B cell (primary cell): Measurements from ENCODE around the gene TIAM1. TPM values are rescaled to one million over a fixed set of nuclear protein-coding genes. Genes with fewer than 3 reads are reported as not detected.

ENCODE experiments used
- ATAC-seq: fragments of 200-7000 bp; cut with Tn5 transposase; one replicate; pipeline ENCODE4 v1.10.0; 2021; ENCODE audit warnings: low read depth, mild to moderate bottlenecking, moderate number of reproducible peaks, moderate library complexity
- CTCF ChIA-PET: fragments of 350-600 bp; sonication (Branson Sonifier 250); formaldehyde crosslinking; loops from one replicate; lab custom pipeline; 2021; ENCODE audit warnings: antibody characterized with exemption, inconsistent platforms; lab: Charles Lee
- POLR2A ChIA-PET: fragments of 350-600 bp; sonication (Branson Sonifier 250); formaldehyde crosslinking; loops from one replicate; lab custom pipeline; 2021; ENCODE audit warnings: antibody characterized with exemption; lab: Charles Lee
- DNase-seq: peaks from one replicate; pipeline ENCODE4 v3.0.0; 2013
- H2AFZ ChIP-seq: 2 replicates; pipeline ENCODE4 v1.6.1; 2012; ENCODE audit warnings: mild to moderate bottlenecking, low read depth, low read length; ENCODE audit not compliant: insufficient read depth, poor library complexity, severe bottlenecking
- H3K27ac ChIP-seq, 2 donors: 1 replicate in 1 of 2; 2 replicates in 1 of 2; pipeline ENCODE4 v1.5.1; 2012 to 2013; ENCODE audit warnings: low read length in 2 of 2, mild to moderate bottlenecking in 2 of 2, moderate library complexity in 1 of 2
- H3K27me3 ChIP-seq, 4 experiments: fragments of 200-600 bp in 1 of 4; sonication (generic) in 1 of 4; replicated peaks in 1 of 4; 1 replicate in 2 of 4; 2 replicates in 2 of 4; pipeline versions ENCODE4 v1.6.1 to v1.7.0; 2013 to 2016; ENCODE audit warnings: low read length in 3 of 4, mild to moderate bottlenecking in 2 of 4, mixed read lengths in 1 of 4, moderate library complexity in 1 of 4; ENCODE audit not compliant: insufficient read depth in 4 of 4, control insufficient read depth in 3 of 4; ENCODE audit errors: control extremely low read depth in 1 of 4
- H3K36me3 ChIP-seq, 2 experiments: replicated peaks in 1 of 2; 1 replicate in 1 of 2; 2 replicates in 1 of 2; pipeline versions ENCODE4 v1.6.1 to v1.7.1; 2013; ENCODE audit warnings: low read length in 1 of 2; ENCODE audit not compliant: insufficient read depth in 2 of 2, control insufficient read depth in 1 of 2; ENCODE audit errors: control extremely low read depth in 1 of 2, extremely low read depth in 1 of 2
- H3K4me1 ChIP-seq, 2 donors: fragments of 200-600 bp in 1 of 2; sonication (generic) in 1 of 2; 1 replicate in 1 of 2; 2 replicates in 1 of 2; pipeline versions ENCODE4 v1.5.1 to v1.6.1; 2013 to 2017; ENCODE audit warnings: low read length in 2 of 2; ENCODE audit not compliant: control insufficient read depth in 2 of 2, insufficient read depth in 2 of 2
- H3K4me2 ChIP-seq: replicated peaks from 2 replicates; pipeline ENCODE3; 2012; ENCODE audit warnings: mild to moderate bottlenecking, low read depth, low read length; ENCODE audit not compliant: poor library complexity, severe bottlenecking
- H3K4me3 ChIP-seq, 5 experiments: fragments of 200-600 bp in 1 of 5; sonication (generic) in 1 of 5; 1 replicate in 3 of 5; 2 replicates in 2 of 5; pipeline versions ENCODE4 v1.5.1 to v1.7.0; 2011 to 2016; ENCODE audit warnings: low read length in 4 of 5, mild to moderate bottlenecking in 4 of 5, low read depth in 2 of 5, control low read depth in 1 of 5, moderate library complexity in 1 of 5; ENCODE audit not compliant: insufficient read depth in 1 of 5; ENCODE audit errors: control extremely low read depth in 1 of 5, extremely low read depth in 1 of 5
- H3K79me2 ChIP-seq: fragments of 200-600 bp; sonication (generic); one replicate; pipeline ENCODE4 v1.6.0; 2016; ENCODE audit warnings: low read length; ENCODE audit not compliant: control insufficient read depth, insufficient read depth
- H3K9ac ChIP-seq: fragments of 200-600 bp; sonication (generic); 2 replicates; pipeline ENCODE4 v1.6.1; 2017; ENCODE audit warnings: mild to moderate bottlenecking, low read length, moderate library complexity
- H3K9me3 ChIP-seq, 3 donors: one replicate each; pipeline versions ENCODE4 v1.6.1 to v1.7.1; 2013; ENCODE audit warnings: low read length in 2 of 3; ENCODE audit not compliant: control insufficient read depth in 2 of 3, insufficient read depth in 1 of 3; ENCODE audit errors: control extremely low read depth in 1 of 3
- H4K20me1 ChIP-seq: 2 replicates; pipeline ENCODE4 v1.6.0; 2012; ENCODE audit warnings: mild to moderate bottlenecking, low read length; ENCODE audit not compliant: insufficient read depth, control insufficient read depth, poor library complexity, severe bottlenecking
- H3K27ac Mint-ChIP-seq: one replicate; pipeline ENCODE4 v1.8.0; 2021; ENCODE audit warnings: mixed read lengths
- H3K27me3 Mint-ChIP-seq: one replicate; pipeline ENCODE4 v1.8.0; 2021; ENCODE audit warnings: mixed read lengths
- H3K4me1 Mint-ChIP-seq: one replicate; pipeline ENCODE4 v1.8.0; 2021; ENCODE audit warnings: mixed read lengths
- H3K4me3 Mint-ChIP-seq: one replicate; pipeline ENCODE4 v1.8.0; 2021; ENCODE audit warnings: mixed read lengths
- H3K9me3 Mint-ChIP-seq: one replicate; pipeline ENCODE4 v1.8.0; 2022; ENCODE audit warnings: mixed read lengths; ENCODE audit not compliant: insufficient read depth
- CTCF ChIP-seq: fragments of 200-600 bp; IDR thresholded peaks from one replicate; pipeline ENCODE4 v1.8.0; 2022; ENCODE audit warnings: antibody characterized with exemption, mild to moderate bottlenecking
- EZH2 ChIP-seq: IDR thresholded peaks from 2 replicates; pipeline ENCODE4 v1.6.1; 2012; ENCODE audit warnings: borderline replicate concordance, low read depth, mild to moderate bottlenecking, moderate library complexity, low read length; ENCODE audit not compliant: insufficient read depth, poor library complexity, severe bottlenecking
- WGBS: methylation state at CpG from one replicate; pipeline ENCODE4 v1.1.5; 2013; ENCODE audit warnings: missing lambda C conversion rate; ENCODE audit not compliant: insufficient coverage; 5-methylcytosine and 5-hydroxymethylcytosine counted together
- intact Hi-C: fragments of 100-400 bp; cut with micrococcal nuclease; formaldehyde crosslinking; loops from one replicate; pipeline ENCODE4 v1.10.0; 2022
- polyA plus RNA-seq: library from polyadenylated mRNA; depleted of rRNA; stranded (reverse); fragments of >200 nt; gene quantifications from 2 replicates; pipeline ENCODE4 v1.2.3, GENCODE V29; 2012
- total RNA-seq, 2 donors: library from RNA; stranded (reverse); fragments of 120-200 nt in 1 of 2; gene quantifications; 1 replicate in 1 of 2; 2 replicates in 1 of 2; pipeline versions ENCODE4 v1.2.3 to v1.2.4, GENCODE V29; 2013 to 2022

Gene TIAM1
- total and polyA plus RNA-seq, 2 donors (not counting 1 experiment from before 2014, with no cell fraction given), result 0.51 to 1.0 TPM

GRCh38 chr21:31124010-31124409, 220.1 kb downstream of the TIAM1 start:
- ATAC-seq, result no peak
- no peaks in the 10 kb centered on the region for H3K27me3 Mint-ChIP-seq
- H3K27me3 ChIP-seq, result no peaks in the 10 kb centered on the region
- no peak overlapping the region for H3K27ac ChIP-seq
- H3K4me3 ChIP-seq, result no peak overlapping the region
- H3K4me3 Mint-ChIP-seq, result no peak overlapping the region
- no peaks in the 10 kb centered on the region for H3K4me1 Mint-ChIP-seq
- DNase-seq, result no peak
- TF ChIP-seq CTCF, result no peak
- TF ChIP-seq EZH2, result no peak
- H3K27ac Mint-ChIP-seq, result no peak overlapping the region
- no peaks in the 10 kb centered on the region for H3K36me3 ChIP-seq
- ChIA-PET CTCF (interaction anchor here (1.3 kb wide), 1 partner anchor 25 kb away, joined by 3 read pairs; no protein-coding TSS in a partner anchor), POLR2A (no interaction called here)
- no peak overlapping the region for H2AFZ ChIP-seq
- H4K20me1 ChIP-seq, result no peaks in the 10 kb centered on the region
- H3K4me1 ChIP-seq, result no peaks in the 10 kb centered on the region
- H3K9me3 ChIP-seq, result no peaks in the 10 kb centered on the region
- H3K9ac ChIP-seq, result no peak overlapping the region
- 31% methylated on average over 4 of the region's 6 CpGs for WGBS
- intact Hi-C loops, result no loop called here
- H3K4me2 ChIP-seq, result no peak overlapping the region
- H3K79me2 ChIP-seq, result no peaks in the 10 kb centered on the region
- no peaks in the 10 kb centered on the region for H3K9me3 Mint-ChIP-seq

GRCh38 chr21:31119199-31119598, 224.9 kb downstream of the TIAM1 start:
- DNase-seq (no peak), ATAC-seq (no peak)
- no peak for TF ChIP-seq CTCF
- TF ChIP-seq EZH2, result no peak
- H4K20me1 ChIP-seq, result no peaks in the 10 kb centered on the region
- H3K79me2 ChIP-seq, result no peaks in the 10 kb centered on the region
- no peak overlapping the region for H2AFZ ChIP-seq
- no peak overlapping the region for H3K9ac ChIP-seq
- intact Hi-C loops, result no loop called here
- no peak overlapping the region for H3K4me3 Mint-ChIP-seq
- no peaks in the 10 kb centered on the region for H3K9me3 ChIP-seq
- H3K36me3 ChIP-seq, result no peaks in the 10 kb centered on the region
- no peaks in the 10 kb centered on the region for H3K9me3 Mint-ChIP-seq
- H3K27ac ChIP-seq, result no peak overlapping the region
- no peak overlapping the region for H3K4me2 ChIP-seq
- no peak overlapping the region for H3K4me3 ChIP-seq
- no peaks in the 10 kb centered on the region for H3K4me1 Mint-ChIP-seq
- no peaks in the 10 kb centered on the region for H3K4me1 ChIP-seq
- no peaks in the 10 kb centered on the region for H3K27me3 ChIP-seq
- ChIA-PET CTCF (interaction anchor here (1.5 kb wide), 1 partner anchor 20 kb away, joined by 6 read pairs; no protein-coding TSS in a partner anchor), POLR2A (no interaction called here)
- 98% methylated on average over 6 of the region's 6 CpGs for WGBS
- no peak overlapping the region for H3K27ac Mint-ChIP-seq
- H3K27me3 Mint-ChIP-seq, result no peaks in the 10 kb centered on the region
